ENCODE results near the gene PCDH9.

PCDH9 gene

GRCh38 chr13:67090856-67091255 lies 139.3 kb downstream of the PCDH9 start:
- no peak for TF ChIP-seq CTCF (IDR thresholded peaks at IDR 0.05; ENCODE audit: poor library complexity, severe bottlenecking)
- DNase-seq (ENCODE audit: low spot score) (no peak), ATAC-seq (ENCODE audit: low read depth) (no peak)
- no peaks in the 10 kb centered on the region for H3K9me3 ChIP-seq (ENCODE audit: severe bottlenecking)
- H3K36me3 ChIP-seq (ENCODE audit: low read depth), result no peaks in the 10 kb centered on the region
- no peaks in the 10 kb centered on the region for H3K27me3 ChIP-seq (ENCODE audit: insufficient read depth, poor library complexity, severe bottlenecking)
- H3K4me3 ChIP-seq (ENCODE audit: severe bottlenecking), result no peak overlapping the region
- no peak overlapping the region for H3K27ac ChIP-seq (ENCODE audit: poor library complexity, severe bottlenecking)
- no peaks in the 10 kb centered on the region for H3K4me1 ChIP-seq (ENCODE audit: insufficient read depth, poor library complexity, severe bottlenecking)

DNA sequence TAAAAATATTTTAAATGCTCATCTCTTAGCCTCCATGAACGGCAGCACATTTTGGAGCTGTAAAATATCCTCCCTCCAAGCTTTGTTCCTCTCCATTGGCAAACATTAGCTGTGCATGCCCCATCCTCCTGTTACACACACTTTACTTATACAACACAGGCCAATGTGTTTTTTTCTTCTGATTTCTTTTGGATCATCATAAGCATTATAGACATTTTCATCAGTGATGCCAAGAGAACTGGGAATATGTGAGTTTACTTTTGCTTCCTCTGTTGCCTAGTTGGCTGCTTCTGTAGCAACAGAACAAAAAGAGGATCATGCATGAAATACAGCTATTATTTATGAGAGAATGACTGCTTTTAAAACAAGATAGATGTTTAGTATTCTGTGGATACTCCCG lies 142.6 kb downstream of the PCDH9 start:
- Histone ChIP-seq H3K4me3 (ENCODE audit: severe bottlenecking) (no peak overlapping the region), H3K36me3 (ENCODE audit: low read depth) (no peaks in the 10 kb centered on the region), H3K4me1 (ENCODE audit: insufficient read depth, poor library complexity, severe bottlenecking) (no peaks in the 10 kb centered on the region), H3K9me3 (ENCODE audit: severe bottlenecking) (no peaks in the 10 kb centered on the region), H3K27me3 (ENCODE audit: insufficient read depth, poor library complexity, severe bottlenecking) (no peaks in the 10 kb centered on the region), H3K27ac (ENCODE audit: poor library complexity, severe bottlenecking) (no peak overlapping the region)
- TF ChIP-seq CTCF (IDR thresholded peaks at IDR 0.05; ENCODE audit: poor library complexity, severe bottlenecking), result no peak
- no peak for ATAC-seq (ENCODE audit: low read depth)
- no peak for DNase-seq (ENCODE audit: low spot score)

- Histone ChIP-seq H3K27me3 (ENCODE audit: insufficient read depth, poor library complexity, severe bottlenecking) (no peaks in the 10 kb centered on the region), H3K4me3 (ENCODE audit: severe bottlenecking) (no peak overlapping the region), H3K27ac (ENCODE audit: poor library complexity, severe bottlenecking) (no peak overlapping the region), H3K4me1 (ENCODE audit: insufficient read depth, poor library complexity, severe bottlenecking) (no peaks in the 10 kb centered on the region), H3K36me3 (ENCODE audit: low read depth) (no peaks in the 10 kb centered on the region), H3K9me3 (ENCODE audit: severe bottlenecking) (no peaks in the 10 kb centered on the region)
- no peak for TF ChIP-seq CTCF (IDR thresholded peaks at IDR 0.05; ENCODE audit: poor library complexity, severe bottlenecking)
- no peak for DNase-seq (ENCODE audit: low spot score)
- ATAC-seq (ENCODE audit: low read depth), result no peak
These were observed 143.9 kb downstream of the PCDH9 start for GRCh38 chr13:67086260-67086659.

DNA sequence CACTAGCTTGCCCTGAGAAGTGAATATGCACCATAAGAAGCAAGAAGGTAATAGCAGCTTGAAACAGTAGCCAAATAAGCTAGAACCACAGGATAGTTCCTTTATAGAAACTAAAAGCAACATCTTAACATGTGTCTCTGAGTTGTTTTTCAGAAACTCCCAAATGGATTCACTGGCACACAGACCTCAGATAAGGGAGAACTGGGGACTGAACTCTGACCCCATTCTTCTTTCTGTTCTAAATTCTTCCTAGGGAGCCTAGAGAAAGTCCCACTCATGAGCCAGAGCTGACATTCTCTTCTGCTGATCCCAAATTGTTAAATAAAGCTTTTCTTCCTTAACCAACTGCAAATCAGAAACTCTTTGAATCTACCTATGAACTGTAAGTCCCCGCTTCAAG lies 146.1 kb downstream of the PCDH9 start:
- Histone ChIP-seq H3K36me3 (ENCODE audit: low read depth) (no peaks in the 10 kb centered on the region), H3K4me3 (ENCODE audit: severe bottlenecking) (no peak overlapping the region), H3K4me1 (ENCODE audit: insufficient read depth, poor library complexity, severe bottlenecking) (no peaks in the 10 kb centered on the region), H3K27me3 (ENCODE audit: insufficient read depth, poor library complexity, severe bottlenecking) (no peaks in the 10 kb centered on the region), H3K9me3 (ENCODE audit: severe bottlenecking) (no peaks in the 10 kb centered on the region), H3K27ac (ENCODE audit: poor library complexity, severe bottlenecking) (no peak overlapping the region)
- DNase-seq (ENCODE audit: low spot score) (no peak), ATAC-seq (ENCODE audit: low read depth) (no peak)
- TF ChIP-seq CTCF (IDR thresholded peaks at IDR 0.05; ENCODE audit: poor library complexity, severe bottlenecking), result no peak

- ATAC-seq (ENCODE audit: low read depth), result no peak
- H3K4me3 ChIP-seq (ENCODE audit: severe bottlenecking), result no peak overlapping the region
- H3K4me1 ChIP-seq (ENCODE audit: insufficient read depth, poor library complexity, severe bottlenecking), result no peaks in the 10 kb centered on the region
- H3K27ac ChIP-seq (ENCODE audit: poor library complexity, severe bottlenecking), result no peak overlapping the region
- no peaks in the 10 kb centered on the region for H3K36me3 ChIP-seq (ENCODE audit: low read depth)
- TF ChIP-seq CTCF (IDR thresholded peaks at IDR 0.05; ENCODE audit: poor library complexity, severe bottlenecking), result no peak
- no peak for DNase-seq (ENCODE audit: low spot score)
- H3K27me3 ChIP-seq (ENCODE audit: insufficient read depth, poor library complexity, severe bottlenecking), result no peaks in the 10 kb centered on the region
- H3K9me3 ChIP-seq (ENCODE audit: severe bottlenecking), result no peaks in the 10 kb centered on the region
These were observed 146.6 kb downstream of the PCDH9 start for GRCh38 chr13:67083519-67083918.
